Thyroid gland (tissue), 4 donors: Measurements from ENCODE around the gene IGSF23.

ENCODE experiments used
- CTCF ChIP-seq, 6 experiments: fragments of 200-600 bp in 3 of 6; fragments of 450-650 bp in 3 of 6; sonication (generic) in 3 of 6; IDR thresholded peaks; one replicate each; pipeline ENCODE4 v1.5.1; 2016 to 2019; ENCODE audit warnings: antibody characterized with exemption in 6 of 6, mild to moderate bottlenecking in 2 of 6, inconsistent platforms in 1 of 6, moderate library complexity in 1 of 6
- POLR2A ChIP-seq, 2 donors: fragments of 450-650 bp; IDR thresholded peaks; one replicate each; pipeline ENCODE4 v1.6.1; 2017; ENCODE audit warnings: antibody characterized with exemption in 2 of 2, mild to moderate bottlenecking in 2 of 2, moderate library complexity in 1 of 2

GRCh38 chr19:44597131-44597491 lies 16.3 kb upstream of the IGSF23 start:
- TF ChIP-seq CTCF (IDR thresholded peaks at IDR 0.05) (no peak), POLR2A (IDR thresholded peaks at IDR 0.05) (no peak)
